ENCODE data around the gene EGLN1.
"Not testable (repeated sequence)": the region's sequence is repeated elsewhere in the genome, so short reads cannot be mapped to it uniquely, and the experiment has no call there.

The EGLN1 gene

GRCh38 chr1:231357187-231357772 lies 64.8 kb downstream of the EGLN1 start:
- no peak for DNase-seq

- DNase-seq: no peak
These were observed 66.9 kb downstream of the EGLN1 start for GRCh38 chr1:231355171-231355570.

- DNase-seq: no peak
These were observed 67.6 kb downstream of the EGLN1 start for GRCh38 chr1:231354330-231355020.

GRCh38 chr1:231353086-231353485 lies 69.0 kb downstream of the EGLN1 start:
- no peak for DNase-seq

- no peak for DNase-seq
These were observed 70.3 kb downstream of the EGLN1 start for GRCh38 chr1:231351816-231352215.

- DNase-seq: not testable (repeated sequence)
These were observed 73.2 kb downstream of the EGLN1 start for GRCh38 chr1:231348856-231349255.

GRCh38 chr1:231348442-231348841 lies 73.6 kb downstream of the EGLN1 start:
- DNase-seq: no peak

GRCh38 chr1:231347961-231348360 lies 74.1 kb downstream of the EGLN1 start:
- DNase-seq: no peak

GRCh38 chr1:231340328-231341013 lies 81.6 kb downstream of the EGLN1 start:
- DNase-seq: no peak

GRCh38 chr1:231338270-231339128 lies 83.6 kb downstream of the EGLN1 start, which contains the start of gene SPRTN:
Gene SPRTN, plus strand, starts transcription at chr1:231338293. Its CDS starts 91 bp downstream, at chr1:231338384.
- no peak for DNase-seq

GRCh38 chr1:231337472-231338269 lies 84.4 kb downstream of the EGLN1 start, which contains the start of gene EXOC8:
Gene EXOC8, minus strand, starts transcription at chr1:231337852. Its CDS starts 107 bp downstream, at chr1:231337745.
- DNase-seq: peak; percentile 99

- no peak for DNase-seq
These were observed 85.0 kb downstream of the EGLN1 start for GRCh38 chr1:231337043-231337471.

- DNase-seq: no peak
These were observed 86.2 kb downstream of the EGLN1 start for GRCh38 chr1:231335663-231336602.

GRCh38 chr1:231334952-231335351 lies 87.1 kb downstream of the EGLN1 start:
- DNase-seq: no peak

GRCh38 chr1:231334079-231334666 lies 87.9 kb downstream of the EGLN1 start:
- DNase-seq: no peak

- no peak for DNase-seq
These were observed 89.3 kb downstream of the EGLN1 start for GRCh38 chr1:231332761-231333160.

- DNase-seq: no peak
These were observed 92.6 kb downstream of the EGLN1 start for GRCh38 chr1:231329483-231329882.

- no peak for DNase-seq
These were observed 94.5 kb downstream of the EGLN1 start for GRCh38 chr1:231327617-231328016.

GRCh38 chr1:231326248-231326647 lies 95.8 kb downstream of the EGLN1 start:
- DNase-seq: no peak

GRCh38 chr1:231324660-231325059 lies 97.4 kb downstream of the EGLN1 start:
- DNase-seq: no peak
